Neural cell (in vitro differentiated cells): ENCODE measurements around the gene MOB2. TPM values are rescaled to one million over a fixed set of nuclear protein-coding genes. Genes with fewer than 3 reads are reported as not detected.

Experiments
- H2AFZ ChIP-seq: fragments of 200-600, 300-800 bp; sonication (generic), shearing (Covaris generic); 2 replicates; pipeline ENCODE4 v1.6.0; 2014; ENCODE audit warnings: low read depth, mild to moderate bottlenecking, antibody characterized with exemption, low read length, moderate library complexity
- H3F3A ChIP-seq: fragments of 200-600 bp; shearing (Covaris generic); 2 replicates; pipeline ENCODE4 v1.6.1; 2016; ENCODE audit warnings: mild to moderate bottlenecking, moderate library complexity, mixed read lengths, antibody characterized with exemption, low read length; ENCODE audit not compliant: insufficient read depth, poor library complexity, severe bottlenecking
- H3K27ac ChIP-seq: fragments of 200-600, 300-800 bp; sonication (generic), shearing (Covaris generic); 2 replicates; pipeline ENCODE4 v1.5.1; 2014; ENCODE audit warnings: mild to moderate bottlenecking, low read length, moderate library complexity
- H3K27me3 ChIP-seq: fragments of 300-800, 200-600 bp; sonication (generic), shearing (Covaris generic); 2 replicates; pipeline ENCODE4 v1.6.0; 2014; ENCODE audit warnings: mild to moderate bottlenecking, low read depth, low read length, moderate library complexity; ENCODE audit not compliant: insufficient read depth
- H3K36me3 ChIP-seq: fragments of 300-800, 200-600 bp; sonication (generic), shearing (Covaris generic); 2 replicates; pipeline ENCODE4 v1.5.1; 2014; ENCODE audit warnings: mild to moderate bottlenecking, antibody characterized with exemption, low read length, moderate library complexity; ENCODE audit not compliant: insufficient read depth
- H3K4me2 ChIP-seq: fragments of 300-800, 200-600 bp; sonication (generic), shearing (Covaris generic); 2 replicates; pipeline ENCODE4 v1.6.0; 2014; ENCODE audit warnings: mild to moderate bottlenecking, low read length
- H3K4me3 ChIP-seq: fragments of 300-800, 200-600 bp; sonication (generic), shearing (Covaris generic); 2 replicates; pipeline ENCODE4 v1.5.1; 2014; ENCODE audit warnings: mild to moderate bottlenecking, low read length, moderate library complexity
- H3K79me2 ChIP-seq: fragments of 200-600 bp; shearing (Covaris generic); replicated peaks from 2 replicates; pipeline ENCODE4 v1.6.0; 2014; ENCODE audit warnings: mild to moderate bottlenecking, low read length, moderate library complexity; ENCODE audit not compliant: insufficient read depth
- H3K9ac ChIP-seq: fragments of 300-800, 200-600 bp; sonication (generic), shearing (Covaris generic); 2 replicates; pipeline ENCODE4 v1.6.1; 2016; ENCODE audit warnings: mild to moderate bottlenecking, low read length, mixed read lengths
- H3K9me2 ChIP-seq: fragments of 200-600 bp; shearing (Covaris generic); 2 replicates; pipeline ENCODE4 v1.6.1; 2016; ENCODE audit warnings: mild to moderate bottlenecking, low read length, mixed read lengths; ENCODE audit not compliant: insufficient read depth
- H3K9me3 ChIP-seq: fragments of 200-600, 300-800 bp; sonication (generic), shearing (Covaris generic); 2 replicates; pipeline ENCODE4 v1.6.1; 2016; ENCODE audit warnings: mild to moderate bottlenecking, mixed run types, low read length, moderate library complexity, mixed read lengths
- H4K20me1 ChIP-seq: fragments of 200-600 bp; shearing (Covaris generic); 2 replicates; pipeline ENCODE4 v1.6.1; 2016; ENCODE audit warnings: mild to moderate bottlenecking, mixed run types; ENCODE audit not compliant: insufficient read depth
- EP300 ChIP-seq: fragments of 450-650 bp; conservative IDR thresholded peaks from 2 replicates; pipeline ENCODE4 v1.6.1; 2014; ENCODE audit warnings: antibody characterized with exemption, mild to moderate bottlenecking, moderate library complexity; ENCODE audit not compliant: poor library complexity, severe bottlenecking
- EZH2 ChIP-seq: fragments of 200-600, 300-800 bp; shearing (Covaris generic), sonication (generic); IDR thresholded peaks from 2 replicates; pipeline ENCODE4 v1.6.1; 2014; ENCODE audit warnings: antibody characterized with exemption, low read length, borderline replicate concordance, mild to moderate bottlenecking; ENCODE audit not compliant: insufficient read depth, poor library complexity, severe bottlenecking
- MXI1 ChIP-seq: fragments of 450-650 bp; conservative IDR thresholded peaks from 2 replicates; pipeline ENCODE4 v1.6.1; 2014; ENCODE audit warnings: antibody characterized with exemption, mild to moderate bottlenecking; ENCODE audit not compliant: poor library complexity, severe bottlenecking
- POLR2AphosphoS5 ChIP-seq: IDR thresholded peaks from 2 replicates; pipeline ENCODE4 v1.6.1; 2012
- RAD21 ChIP-seq: fragments of 450-650 bp; conservative IDR thresholded peaks from 2 replicates; pipeline ENCODE4 v1.6.1; 2014; ENCODE audit warnings: antibody characterized with exemption, mild to moderate bottlenecking, moderate library complexity
- SMC3 ChIP-seq: fragments of 450-650 bp; conservative IDR thresholded peaks from 2 replicates; pipeline ENCODE4 v1.6.1; 2014; ENCODE audit warnings: antibody characterized with exemption, mild to moderate bottlenecking, moderate library complexity; ENCODE audit not compliant: poor library complexity
- TAF1 ChIP-seq: IDR thresholded peaks from 2 replicates; pipeline ENCODE4 v1.6.1; 2012; ENCODE audit warnings: low read depth
- polyA plus RNA-seq: library from polyadenylated mRNA; depleted of rRNA; stranded (reverse); fragments of >200 nt; gene quantifications from 2 replicates; pipeline ENCODE4 v1.2.3, GENCODE V29; 2014
- TF ChIP-seq, protein P1 (sequence below): fragments of 450-650 bp; IDR thresholded peaks from 2 replicates; pipeline ENCODE4 v1.5.1; 2014; ENCODE audit warnings: antibody characterized with exemption, mild to moderate bottlenecking, moderate library complexity; ENCODE audit not compliant: poor library complexity, severe bottlenecking
- TF ChIP-seq, protein P2 (sequence below): IDR thresholded peaks from 2 replicates; pipeline ENCODE4 v1.6.1; 2012; ENCODE audit warnings: borderline replicate concordance

Gene MOB2
- polyA plus RNA-seq, 1 donor from 2014 or later, result 33.2 TPM

DNA sequence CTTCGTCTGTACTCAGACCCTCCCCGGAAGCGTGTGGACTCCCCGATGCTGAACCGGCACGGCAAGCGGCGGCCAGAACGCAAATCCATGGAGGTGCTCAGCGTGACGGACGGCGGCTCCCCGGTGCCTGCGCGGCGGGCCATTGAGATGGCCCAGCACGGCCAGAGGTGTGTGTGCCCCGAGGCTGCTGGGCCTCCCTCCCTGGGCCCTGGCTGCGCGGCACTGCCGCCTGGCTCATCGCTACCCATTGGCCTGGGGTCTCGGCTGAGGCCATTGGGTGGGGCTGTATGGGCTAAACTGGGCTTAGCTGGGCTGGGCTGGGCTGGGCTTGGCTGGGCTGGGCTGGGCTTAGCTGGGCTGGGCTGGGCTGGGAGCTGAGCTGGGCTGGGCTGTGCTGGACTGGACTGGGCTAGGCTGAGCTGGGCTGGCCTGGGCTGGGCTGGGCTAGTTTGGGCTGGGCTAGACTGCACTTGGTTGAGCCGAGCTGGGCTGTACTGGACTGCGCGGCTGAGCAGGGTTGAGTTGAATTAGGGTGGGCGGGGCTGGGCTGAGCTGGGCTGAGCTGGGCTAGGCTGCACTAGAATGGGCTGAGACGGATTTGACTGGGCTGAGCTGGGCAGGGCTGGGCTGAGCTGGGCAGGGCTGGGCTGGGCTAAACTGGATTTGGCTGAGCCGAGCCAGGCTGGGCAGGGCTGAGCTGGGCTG is 40.7 kb downstream of the MOB2 start:
- TF ChIP-seq RAD21, result no peak
- TF ChIP-seq, protein P1, sequence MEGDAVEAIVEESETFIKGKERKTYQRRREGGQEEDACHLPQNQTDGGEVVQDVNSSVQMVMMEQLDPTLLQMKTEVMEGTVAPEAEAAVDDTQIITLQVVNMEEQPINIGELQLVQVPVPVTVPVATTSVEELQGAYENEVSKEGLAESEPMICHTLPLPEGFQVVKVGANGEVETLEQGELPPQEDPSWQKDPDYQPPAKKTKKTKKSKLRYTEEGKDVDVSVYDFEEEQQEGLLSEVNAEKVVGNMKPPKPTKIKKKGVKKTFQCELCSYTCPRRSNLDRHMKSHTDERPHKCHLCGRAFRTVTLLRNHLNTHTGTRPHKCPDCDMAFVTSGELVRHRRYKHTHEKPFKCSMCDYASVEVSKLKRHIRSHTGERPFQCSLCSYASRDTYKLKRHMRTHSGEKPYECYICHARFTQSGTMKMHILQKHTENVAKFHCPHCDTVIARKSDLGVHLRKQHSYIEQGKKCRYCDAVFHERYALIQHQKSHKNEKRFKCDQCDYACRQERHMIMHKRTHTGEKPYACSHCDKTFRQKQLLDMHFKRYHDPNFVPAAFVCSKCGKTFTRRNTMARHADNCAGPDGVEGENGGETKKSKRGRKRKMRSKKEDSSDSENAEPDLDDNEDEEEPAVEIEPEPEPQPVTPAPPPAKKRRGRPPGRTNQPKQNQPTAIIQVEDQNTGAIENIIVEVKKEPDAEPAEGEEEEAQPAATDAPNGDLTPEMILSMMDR, result no peak
- no peaks in the 10 kb centered on the region for H3F3A ChIP-seq
- H3K4me2 ChIP-seq, result no peak overlapping the region
- no peak overlapping the region for H3K9ac ChIP-seq
- no peaks in the 10 kb centered on the region for H3K36me3 ChIP-seq
- H3K27me3 ChIP-seq, result no peaks in the 10 kb centered on the region
- H3K27ac ChIP-seq, result no peak overlapping the region
- no peak overlapping the region for H2AFZ ChIP-seq
- no peaks in the 10 kb centered on the region for H3K9me3 ChIP-seq
- no peak overlapping the region for H3K4me3 ChIP-seq
- H4K20me1 ChIP-seq, result no peaks in the 10 kb centered on the region
- H3K79me2 ChIP-seq, result no peaks in the 10 kb centered on the region
- no peaks in the 10 kb centered on the region for H3K9me2 ChIP-seq

DNA sequence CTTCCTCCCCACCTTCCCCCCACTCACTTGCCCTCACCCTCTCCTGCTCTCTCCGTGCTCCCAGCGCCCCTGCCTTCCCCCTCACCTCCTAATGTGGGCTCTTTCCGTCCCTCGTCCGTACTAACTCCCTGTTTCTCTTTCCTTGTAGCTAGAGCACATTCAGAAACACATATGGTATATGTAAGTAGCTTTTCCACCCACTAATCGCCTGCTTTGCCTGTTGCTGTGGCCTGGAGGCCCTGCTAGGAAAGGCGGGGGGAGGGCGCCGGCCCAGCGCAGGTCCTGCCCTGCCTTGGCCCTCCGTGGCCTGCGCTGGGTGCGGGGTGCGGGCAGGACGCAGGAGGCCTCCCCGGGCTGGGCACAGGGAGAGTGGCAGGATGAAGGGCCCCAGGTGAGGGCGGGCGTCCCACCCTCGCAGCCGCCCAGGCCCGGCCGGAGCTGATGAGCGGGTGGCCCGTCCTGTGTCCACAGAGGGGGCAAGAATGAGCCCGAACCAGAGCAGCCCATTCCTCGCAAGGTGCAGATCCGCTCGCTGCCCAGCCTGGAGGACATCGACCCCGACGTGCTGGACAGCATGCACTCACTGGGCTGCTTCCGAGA is 41.7 kb downstream of the MOB2 start:
- Histone ChIP-seq H3F3A (no peaks in the 10 kb centered on the region), H3K4me2 (no peak overlapping the region), H3K27ac (no peak overlapping the region), H2AFZ (no peak overlapping the region), H3K79me2 (no peaks in the 10 kb centered on the region), H3K36me3 (no peaks in the 10 kb centered on the region), H3K9me3 (no peaks in the 10 kb centered on the region), H3K4me3 (no peak overlapping the region), H3K27me3 (no peaks in the 10 kb centered on the region), H4K20me1 (no peaks in the 10 kb centered on the region), H3K9ac (no peak overlapping the region), H3K9me2 (no peaks in the 10 kb centered on the region)
- TF ChIP-seq RAD21, result no peak
- no peak for TF ChIP-seq POLR2AphosphoS5
- no peak for TF ChIP-seq TAF1

DNA sequence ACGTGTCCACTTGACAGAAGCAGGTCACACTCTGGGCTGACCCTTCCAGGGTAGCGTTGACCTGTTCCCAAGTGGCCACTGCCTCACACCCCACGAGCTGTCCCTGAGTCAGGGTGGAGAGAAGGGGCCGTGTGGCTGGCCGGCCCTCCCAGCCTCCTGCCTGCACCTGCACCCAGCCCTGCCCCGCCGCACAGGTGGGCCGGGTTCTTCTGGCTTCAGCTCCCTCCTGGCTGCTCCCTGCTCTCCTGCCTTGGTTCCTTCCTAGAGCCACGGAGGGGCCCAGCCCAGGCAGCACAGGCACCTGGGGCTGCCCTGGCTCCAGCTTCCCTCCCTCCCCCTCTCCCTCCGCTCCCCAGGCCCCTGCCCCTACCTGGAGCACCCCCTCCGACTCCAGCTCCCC is 42.3 kb downstream of the MOB2 start:
- H3K9ac ChIP-seq, result no peak overlapping the region
- no peak for TF ChIP-seq RAD21
- TF ChIP-seq, protein P2, sequence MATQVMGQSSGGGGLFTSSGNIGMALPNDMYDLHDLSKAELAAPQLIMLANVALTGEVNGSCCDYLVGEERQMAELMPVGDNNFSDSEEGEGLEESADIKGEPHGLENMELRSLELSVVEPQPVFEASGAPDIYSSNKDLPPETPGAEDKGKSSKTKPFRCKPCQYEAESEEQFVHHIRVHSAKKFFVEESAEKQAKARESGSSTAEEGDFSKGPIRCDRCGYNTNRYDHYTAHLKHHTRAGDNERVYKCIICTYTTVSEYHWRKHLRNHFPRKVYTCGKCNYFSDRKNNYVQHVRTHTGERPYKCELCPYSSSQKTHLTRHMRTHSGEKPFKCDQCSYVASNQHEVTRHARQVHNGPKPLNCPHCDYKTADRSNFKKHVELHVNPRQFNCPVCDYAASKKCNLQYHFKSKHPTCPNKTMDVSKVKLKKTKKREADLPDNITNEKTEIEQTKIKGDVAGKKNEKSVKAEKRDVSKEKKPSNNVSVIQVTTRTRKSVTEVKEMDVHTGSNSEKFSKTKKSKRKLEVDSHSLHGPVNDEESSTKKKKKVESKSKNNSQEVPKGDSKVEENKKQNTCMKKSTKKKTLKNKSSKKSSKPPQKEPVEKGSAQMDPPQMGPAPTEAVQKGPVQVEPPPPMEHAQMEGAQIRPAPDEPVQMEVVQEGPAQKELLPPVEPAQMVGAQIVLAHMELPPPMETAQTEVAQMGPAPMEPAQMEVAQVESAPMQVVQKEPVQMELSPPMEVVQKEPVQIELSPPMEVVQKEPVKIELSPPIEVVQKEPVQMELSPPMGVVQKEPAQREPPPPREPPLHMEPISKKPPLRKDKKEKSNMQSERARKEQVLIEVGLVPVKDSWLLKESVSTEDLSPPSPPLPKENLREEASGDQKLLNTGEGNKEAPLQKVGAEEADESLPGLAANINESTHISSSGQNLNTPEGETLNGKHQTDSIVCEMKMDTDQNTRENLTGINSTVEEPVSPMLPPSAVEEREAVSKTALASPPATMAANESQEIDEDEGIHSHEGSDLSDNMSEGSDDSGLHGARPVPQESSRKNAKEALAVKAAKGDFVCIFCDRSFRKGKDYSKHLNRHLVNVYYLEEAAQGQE, result no peak
- TF ChIP-seq TAF1, result no peak
- no peak for TF ChIP-seq POLR2AphosphoS5
- TF ChIP-seq, protein P1, result no peak
- TF ChIP-seq MXI1, result no peak
- no peak for TF ChIP-seq EP300
- no peak for TF ChIP-seq SMC3
- TF ChIP-seq EZH2, result no peak
- H3K4me3 ChIP-seq, result no peak overlapping the region
- H3F3A ChIP-seq, result no peaks in the 10 kb centered on the region
- no peaks in the 10 kb centered on the region for H4K20me1 ChIP-seq
- no peaks in the 10 kb centered on the region for H3K27me3 ChIP-seq
- H2AFZ ChIP-seq, result no peak overlapping the region
- no peaks in the 10 kb centered on the region for H3K36me3 ChIP-seq
- H3K9me2 ChIP-seq, result no peaks in the 10 kb centered on the region
- no peak overlapping the region for H3K4me2 ChIP-seq
- no peaks in the 10 kb centered on the region for H3K79me2 ChIP-seq
- no peak overlapping the region for H3K27ac ChIP-seq
- no peaks in the 10 kb centered on the region for H3K9me3 ChIP-seq
